Hematopoietic multipotent progenitor cell treated with erythropoietin and hydrocortisone succinate and interleukin-3 and kit ligand, for 17 days (in vitro differentiated cells): ENCODE results near the gene SDCBP2.

Experiments used
- DNase-seq: peaks from one replicate; pipeline ENCODE4 v3.0.0-alpha.2; 2015; ENCODE audit warnings: low spot score

SDCBP2 gene

GRCh38 chr20:1296117-1296610 is 32.8 kb downstream of the SDCBP2 start:
- DNase-seq = no peak

- DNase-seq = no peak
Observed at GRCh38 chr20:1295276-1295930, 33.5 kb downstream of the SDCBP2 start.

- DNase-seq = no peak
Observed at GRCh38 chr20:1294497-1294896, 34.4 kb downstream of the SDCBP2 start.

- DNase-seq = no peak
Observed at GRCh38 chr20:1293641-1294379, 35.1 kb downstream of the SDCBP2 start.

- no peak for DNase-seq
Observed at GRCh38 chr20:1292620-1293019, 36.3 kb downstream of the SDCBP2 start.

GRCh38 chr20:1291191-1291741 is 37.7 kb downstream of the SDCBP2 start:
- DNase-seq = no peak

GRCh38 chr20:1287787-1288569 is 41.0 kb downstream of the SDCBP2 start:
- DNase-seq = no peak

- DNase-seq = no peak
Observed at GRCh38 chr20:1287306-1287705, 41.6 kb downstream of the SDCBP2 start.

- DNase-seq = no peak
Observed at GRCh38 chr20:1286267-1287024, 42.5 kb downstream of the SDCBP2 start.

GRCh38 chr20:1283522-1284510 is 45.1 kb downstream of the SDCBP2 start:
- DNase-seq = no peak

- no peak for DNase-seq
Observed at GRCh38 chr20:1282966-1283365, 46.0 kb downstream of the SDCBP2 start.

- DNase-seq = no peak
Observed at GRCh38 chr20:1281279-1282057, 47.5 kb downstream of the SDCBP2 start.

- no peak for DNase-seq
Observed at GRCh38 chr20:1280195-1281102, 48.5 kb downstream of the SDCBP2 start.

GRCh38 chr20:1278993-1279392 is 49.9 kb downstream of the SDCBP2 start:
- no peak for DNase-seq

GRCh38 chr20:1277529-1278322 is 51.2 kb downstream of the SDCBP2 start:
- DNase-seq = no peak

GRCh38 chr20:1275919-1276318 is 53.0 kb downstream of the SDCBP2 start:
- DNase-seq = no peak

- DNase-seq = no peak
Observed at GRCh38 chr20:1274485-1275311, 54.2 kb downstream of the SDCBP2 start.
